Measurements from ENCODE around the gene MACROD2.

GRCh38 chr20:15843777-15844176 lies 1848.5 kb downstream of the MACROD2 start:
- no peak for TF ChIP-seq EZH2phosphoT487 (conservative IDR thresholded peaks at IDR 0.05; ENCODE audit: low read length)
- TF ChIP-seq, protein P1, sequence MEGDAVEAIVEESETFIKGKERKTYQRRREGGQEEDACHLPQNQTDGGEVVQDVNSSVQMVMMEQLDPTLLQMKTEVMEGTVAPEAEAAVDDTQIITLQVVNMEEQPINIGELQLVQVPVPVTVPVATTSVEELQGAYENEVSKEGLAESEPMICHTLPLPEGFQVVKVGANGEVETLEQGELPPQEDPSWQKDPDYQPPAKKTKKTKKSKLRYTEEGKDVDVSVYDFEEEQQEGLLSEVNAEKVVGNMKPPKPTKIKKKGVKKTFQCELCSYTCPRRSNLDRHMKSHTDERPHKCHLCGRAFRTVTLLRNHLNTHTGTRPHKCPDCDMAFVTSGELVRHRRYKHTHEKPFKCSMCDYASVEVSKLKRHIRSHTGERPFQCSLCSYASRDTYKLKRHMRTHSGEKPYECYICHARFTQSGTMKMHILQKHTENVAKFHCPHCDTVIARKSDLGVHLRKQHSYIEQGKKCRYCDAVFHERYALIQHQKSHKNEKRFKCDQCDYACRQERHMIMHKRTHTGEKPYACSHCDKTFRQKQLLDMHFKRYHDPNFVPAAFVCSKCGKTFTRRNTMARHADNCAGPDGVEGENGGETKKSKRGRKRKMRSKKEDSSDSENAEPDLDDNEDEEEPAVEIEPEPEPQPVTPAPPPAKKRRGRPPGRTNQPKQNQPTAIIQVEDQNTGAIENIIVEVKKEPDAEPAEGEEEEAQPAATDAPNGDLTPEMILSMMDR (IDR thresholded peaks at IDR 0.05; ENCODE audit: insufficient read depth, low read length, poor library complexity, severe bottlenecking), result no peak
